GM12878 (cell line): ENCODE data around the gene FYB1. TPM values are rescaled to one million over a fixed set of nuclear protein-coding genes. Genes with fewer than 3 reads are reported as not detected.

Experiments
- ATAC-seq: fragments of 200-7000 bp; cut with Tn5 transposase; 3 replicates; pipeline ENCODE4 v1.9.1; 2020; ENCODE audit warnings: mild to moderate bottlenecking, moderate library complexity
- BruUV-seq: library from RNA; stranded (reverse); fragments of 400-500 nt; replicated peaks from 2 replicates; lab custom pipeline; 2021; lab: Mats Ljungman, UMichigan
- CTCF ChIA-PET: fragments of 300-600 bp; sonication (Branson Sonifier 250); formaldehyde crosslinking; extraction: SDS; loops from one replicate; lab custom pipeline; 2021; ENCODE audit warnings: inconsistent platforms; lab: Yijun Ruan, JAX
- POLR2A ChIA-PET: fragments of 350-600 bp; formaldehyde crosslinking; extraction: SDS; loops from one replicate; lab custom pipeline; 2021; ENCODE audit warnings: inconsistent platforms; lab: Charles Lee
- RAD21 ChIA-PET: fragments of 300-600 bp; sonication (Branson Sonifier 250); formaldehyde crosslinking; loops from one replicate; lab custom pipeline; 2023; ENCODE audit warnings: antibody characterized with exemption; ENCODE audit not compliant: unreplicated experiment; lab: Charles Lee
- SMC1A ChIA-PET: fragments of 300-600 bp; sonication (Branson Sonifier 250); formaldehyde crosslinking; loops from one replicate; lab custom pipeline; 2023; ENCODE audit not compliant: unreplicated experiment, uncharacterized antibody; lab: Charles Lee
- DNase-seq: peaks from one replicate; pipeline ENCODE4 v3.0.0-alpha.2; 2011; ENCODE audit warnings: low read depth, low spot score
- FAIRE-seq: peaks from 3 replicates; lab custom pipeline; 2011; peaks lifted over from hg19 to GRCh38; lab: Jason Lieb, UNC
- H2AFZ ChIP-seq: 2 replicates; pipeline ENCODE4 v1.6.0; 2011; ENCODE audit warnings: low read depth, low read length, control low read depth; ENCODE audit not compliant: control insufficient read depth
- H3K27ac ChIP-seq: 2 replicates; pipeline ENCODE4 v1.5.1; 2011; ENCODE audit warnings: control low read depth; ENCODE audit not compliant: control insufficient read depth, insufficient read depth
- H3K27me3 ChIP-seq, 2 experiments: replicated peaks in 1 of 2; 2 replicates each; pipeline versions ENCODE4 v1.6.0 to v1.6.1; 2011; ENCODE audit warnings: low read length in 1 of 2; ENCODE audit not compliant: control insufficient read depth in 2 of 2, insufficient read depth in 2 of 2
- H3K36me3 ChIP-seq, 2 experiments: 2 replicates each; pipeline ENCODE4 v1.5.1; 2011; ENCODE audit warnings: low read length in 1 of 2; ENCODE audit not compliant: control insufficient read depth in 2 of 2, insufficient read depth in 2 of 2
- H3K4me1 ChIP-seq: 2 replicates; pipeline ENCODE4 v1.6.1; 2011; ENCODE audit warnings: mild to moderate bottlenecking, low read length, moderate library complexity, mixed read lengths; ENCODE audit not compliant: control insufficient read depth, insufficient read depth
- H3K4me2 ChIP-seq: 2 replicates; pipeline ENCODE4 v1.6.0; 2011; ENCODE audit warnings: control low read depth; ENCODE audit not compliant: control insufficient read depth, insufficient read depth
- H3K4me3 ChIP-seq: fragments of 200-600 bp; sonication (generic); 2 replicates; pipeline ENCODE4 v1.5.1; 2016
- H3K79me2 ChIP-seq: 2 replicates; pipeline ENCODE4 v1.6.0; 2011; ENCODE audit warnings: low read length; ENCODE audit not compliant: control insufficient read depth, insufficient read depth
- H3K9ac ChIP-seq: 2 replicates; pipeline ENCODE4 v1.8.0; 2011; ENCODE audit warnings: low read length, control low read depth, mixed read lengths; ENCODE audit not compliant: control insufficient read depth, insufficient read depth
- H3K9me3 ChIP-seq: replicated peaks from 3 replicates; pipeline ENCODE4 v1.5.1; 2011; ENCODE audit warnings: mild to moderate bottlenecking, low read length; ENCODE audit not compliant: control insufficient read depth, insufficient read depth
- H4K20me1 ChIP-seq: 2 replicates; pipeline ENCODE4 v1.6.0; 2011; ENCODE audit not compliant: control insufficient read depth, insufficient read depth
- CHD4 ChIP-seq: fragments of 200-600 bp; sonication (generic); IDR thresholded peaks from 2 replicates; pipeline ENCODE4 v1.6.1; 2016; ENCODE audit warnings: mild to moderate bottlenecking
- ETV6 ChIP-seq, 2 experiments: fragments of 450-650 bp in 1 of 2; IDR thresholded peaks in 1 of 2; conservative IDR thresholded peaks in 1 of 2; 2 replicates each; pipeline ENCODE4 v1.6.1; 2014; ENCODE audit warnings: antibody characterized with exemption in 1 of 2, borderline replicate concordance in 1 of 2, low read depth in 1 of 2, mild to moderate bottlenecking in 1 of 2, moderate library complexity in 1 of 2
- FOS ChIP-seq: IDR thresholded peaks from 3 replicates; pipeline ENCODE4 v1.6.1; 2011; ENCODE audit warnings: borderline replicate concordance; ENCODE audit not compliant: insufficient read length; ENCODE audit errors: extremely low read depth
- FOXK2 ChIP-seq: fragments of 450-650 bp; IDR thresholded peaks from 2 replicates; pipeline ENCODE4 v1.6.1; 2017; ENCODE audit warnings: mild to moderate bottlenecking, moderate library complexity
- KLF5 ChIP-seq: fragments of 450-650 bp; IDR thresholded peaks from 2 replicates; pipeline ENCODE4 v1.6.1; 2014; ENCODE audit warnings: mild to moderate bottlenecking; ENCODE audit not compliant: partially characterized antibody
- NFXL1 ChIP-seq: fragments of 450-650 bp; IDR thresholded peaks from 2 replicates; pipeline ENCODE4 v1.6.1; 2017; ENCODE audit warnings: antibody characterized with exemption, mild to moderate bottlenecking, borderline replicate concordance
- NR2F1 ChIP-seq: fragments of 450-650 bp; conservative IDR thresholded peaks from 2 replicates; pipeline ENCODE4 v1.6.1; 2017; ENCODE audit warnings: mild to moderate bottlenecking
- SMC3 ChIP-seq: IDR thresholded peaks from 2 replicates; pipeline ENCODE4 v1.6.1; 2011; ENCODE audit warnings: low read length, improper control_type of control experiment, borderline replicate concordance
- ZNF384 ChIP-seq: IDR thresholded peaks from 2 replicates; pipeline ENCODE4 v1.6.1; 2012; ENCODE audit warnings: low read depth, mild to moderate bottlenecking, low read length, improper control_type of control experiment, borderline replicate concordance
- WGBS: methylation state at CpG from one replicate; pipeline ENCODE4 v1.1.6; 2016; ENCODE audit warnings: low lambda C conversion rate; ENCODE audit not compliant: insufficient replicate concordance, insufficient coverage; ENCODE audit errors: missing lambda C conversion rate; 5-methylcytosine and 5-hydroxymethylcytosine counted together
- in situ Hi-C: fragments of 300-500 bp; cut with MboI; formaldehyde crosslinking; loops from 9 replicates; pipeline ENCODE4 v1.14.3; 2018; ENCODE audit warnings: mixed read lengths
- intact Hi-C: fragments of 100-400 bp; cut with micrococcal nuclease; formaldehyde crosslinking; loops from one replicate; pipeline ENCODE4 v1.14.2; 2022; ENCODE audit not compliant: unreplicated experiment
- polyA plus RNA-seq, 11 experiments: library from polyadenylated mRNA; depleted of rRNA in 4 of 11; unstranded in 6 of 11; stranded (reverse) in 5 of 11; fragments of >200 nt; fragmentation: Nextera tagmentation in 4 of 11; fragmentation: Illumina TruSeq in 1 of 11; extraction: Ambion mirVana in 4 of 11; extraction: Trizol in 1 of 11; gene quantifications; 1 replicate in 1 of 11; 2 replicates in 10 of 11; pipeline versions ENCODE4 v1.2.1 to v1.2.3, GENCODE V29; 2011 to 2016; ENCODE audit warnings: inconsistent platforms in 2 of 11, missing spikeins in 2 of 11, low read depth in 1 of 11
- total RNA-seq, 4 experiments: library from RNA; depleted of rRNA in 3 of 4; stranded (reverse); fragments of >200 nt in 3 of 4; fragmentation: Illumina TruSeq in 1 of 4; extraction: Trizol in 1 of 4; gene quantifications; 2 replicates each; pipeline versions ENCODE4 v1.2.1 to v1.2.3, GENCODE V29; 2013 to 2021
- TF ChIP-seq, protein P1 (sequence below): fragments of 150-350 bp; IDR thresholded peaks from 2 replicates; pipeline ENCODE4 v1.6.1; 2016; ENCODE audit warnings: low read depth, low read length
- TF ChIP-seq, protein P2 (sequence below): fragments of 450-650 bp; IDR thresholded peaks from 2 replicates; pipeline ENCODE4 v1.6.1; 2017; ENCODE audit warnings: mild to moderate bottlenecking, moderate library complexity
- TF ChIP-seq, protein P3 (sequence below): fragments of 450-650 bp; IDR thresholded peaks from 2 replicates; pipeline ENCODE4 v1.6.1; 2017; ENCODE audit warnings: low read depth, mild to moderate bottlenecking, moderate library complexity
- TF ChIP-seq, protein P4 (sequence below): IDR thresholded peaks from 2 replicates; pipeline ENCODE4 v1.6.1; 2012; ENCODE audit warnings: low read depth, low read length, improper control_type of control experiment

FYB1 gene
- total and polyA plus RNA-seq, 10 of the 15 experiments (the other 5 are each of a cell fraction or from before 2014, with no cell fraction given): 0.06 to 4.3 (median 0.25) TPM; not detected in 2

DNA sequence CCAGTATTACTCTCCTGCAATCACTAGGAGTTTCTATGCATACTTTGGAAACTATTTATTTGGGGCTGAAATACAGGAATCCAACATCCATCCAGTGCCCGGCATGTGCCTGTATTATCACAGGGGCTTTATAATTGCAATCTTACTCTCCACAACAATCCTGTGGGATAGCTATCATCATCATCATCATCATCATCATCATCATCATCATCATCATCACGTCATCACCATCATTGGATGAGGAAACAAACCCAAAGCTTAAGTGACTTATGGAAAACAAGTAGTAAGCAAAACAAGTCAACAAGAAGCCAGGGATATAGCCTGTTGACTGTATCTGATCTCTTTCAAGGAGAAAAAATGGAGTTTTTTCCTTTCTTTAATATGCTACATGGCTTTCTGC, 47.8 kb upstream of the FYB1 start:
- Histone ChIP-seq H3K4me2 (no peak overlapping the region), H4K20me1 (no peaks in the 10 kb centered on the region), H2AFZ (no peak overlapping the region), H3K4me3 (no peak overlapping the region), H3K9ac (no peak overlapping the region), H3K9me3 (no peaks in the 10 kb centered on the region; the same call in 2 of the 3 replicates), H3K27ac (no peak overlapping the region), H3K79me2 (no peaks in the 10 kb centered on the region; the same call in none of the 2 replicates), H3K36me3 (no peaks in the 10 kb centered on the region), H3K27me3 (no peaks in the 10 kb centered on the region), H3K4me1 (0 out of 2 replicates have a peak, but pooled peaks cover 2% of the 10 kb centered on the region)
- WGBS: 89% methylated on average over 2 of the region's 2 CpGs
- ChIA-PET POLR2A (interaction anchor here (1.1 to 1.8 kb wide), 2 partner anchors 15 to 38 kb away, joined by 3 to 7 read pairs; no protein-coding TSS in a partner anchor), SMC1A (interaction anchor here (0.7 to 4.8 kb wide), 5 partner anchors 12 to 54 kb away, joined by 3 to 50 read pairs (median 11); no protein-coding TSS in a partner anchor), CTCF (interaction anchor here (1.2 to 2.1 kb wide), 3 partner anchors 10 to 50 kb away, joined by 3 to 5 read pairs (median 5); no protein-coding TSS in a partner anchor), RAD21 (interaction anchor here (1.5 kb wide), 1 partner anchor 15 kb away, joined by 4 read pairs; no protein-coding TSS in a partner anchor)
- ATAC-seq (no peak), FAIRE-seq (no peak), DNase-seq (no peak)
- intact Hi-C loops: no loop called here
- in situ Hi-C loops: no loop called here
- BruUV-seq: no TSS peak
- TF ChIP-seq KLF5 (no peak), NFXL1 (no peak), NR2F1 (no peak), CHD4 (no peak), ZNF384 (no peak), FOS (no peak), SMC3 (no peak), FOXK2 (no peak), ETV6 (conservative IDR thresholded peaks at IDR 0.05 in 1 of 2, IDR thresholded peaks at IDR 0.05 in 1 of 2; ENCODE audit: borderline replicate concordance in 1 of 2, low read depth in 1 of 2) (no peak)
- TF ChIP-seq, protein P1, sequence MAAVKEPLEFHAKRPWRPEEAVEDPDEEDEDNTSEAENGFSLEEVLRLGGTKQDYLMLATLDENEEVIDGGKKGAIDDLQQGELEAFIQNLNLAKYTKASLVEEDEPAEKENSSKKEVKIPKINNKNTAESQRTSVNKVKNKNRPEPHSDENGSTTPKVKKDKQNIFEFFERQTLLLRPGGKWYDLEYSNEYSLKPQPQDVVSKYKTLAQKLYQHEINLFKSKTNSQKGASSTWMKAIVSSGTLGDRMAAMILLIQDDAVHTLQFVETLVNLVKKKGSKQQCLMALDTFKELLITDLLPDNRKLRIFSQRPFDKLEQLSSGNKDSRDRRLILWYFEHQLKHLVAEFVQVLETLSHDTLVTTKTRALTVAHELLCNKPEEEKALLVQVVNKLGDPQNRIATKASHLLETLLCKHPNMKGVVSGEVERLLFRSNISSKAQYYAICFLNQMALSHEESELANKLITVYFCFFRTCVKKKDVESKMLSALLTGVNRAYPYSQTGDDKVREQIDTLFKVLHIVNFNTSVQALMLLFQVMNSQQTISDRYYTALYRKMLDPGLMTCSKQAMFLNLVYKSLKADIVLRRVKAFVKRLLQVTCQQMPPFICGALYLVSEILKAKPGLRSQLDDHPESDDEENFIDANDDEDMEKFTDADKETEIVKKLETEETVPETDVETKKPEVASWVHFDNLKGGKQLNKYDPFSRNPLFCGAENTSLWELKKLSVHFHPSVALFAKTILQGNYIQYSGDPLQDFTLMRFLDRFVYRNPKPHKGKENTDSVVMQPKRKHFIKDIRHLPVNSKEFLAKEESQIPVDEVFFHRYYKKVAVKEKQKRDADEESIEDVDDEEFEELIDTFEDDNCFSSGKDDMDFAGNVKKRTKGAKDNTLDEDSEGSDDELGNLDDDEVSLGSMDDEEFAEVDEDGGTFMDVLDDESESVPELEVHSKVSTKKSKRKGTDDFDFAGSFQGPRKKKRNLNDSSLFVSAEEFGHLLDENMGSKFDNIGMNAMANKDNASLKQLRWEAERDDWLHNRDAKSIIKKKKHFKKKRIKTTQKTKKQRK: no peak
- TF ChIP-seq, protein P2, sequence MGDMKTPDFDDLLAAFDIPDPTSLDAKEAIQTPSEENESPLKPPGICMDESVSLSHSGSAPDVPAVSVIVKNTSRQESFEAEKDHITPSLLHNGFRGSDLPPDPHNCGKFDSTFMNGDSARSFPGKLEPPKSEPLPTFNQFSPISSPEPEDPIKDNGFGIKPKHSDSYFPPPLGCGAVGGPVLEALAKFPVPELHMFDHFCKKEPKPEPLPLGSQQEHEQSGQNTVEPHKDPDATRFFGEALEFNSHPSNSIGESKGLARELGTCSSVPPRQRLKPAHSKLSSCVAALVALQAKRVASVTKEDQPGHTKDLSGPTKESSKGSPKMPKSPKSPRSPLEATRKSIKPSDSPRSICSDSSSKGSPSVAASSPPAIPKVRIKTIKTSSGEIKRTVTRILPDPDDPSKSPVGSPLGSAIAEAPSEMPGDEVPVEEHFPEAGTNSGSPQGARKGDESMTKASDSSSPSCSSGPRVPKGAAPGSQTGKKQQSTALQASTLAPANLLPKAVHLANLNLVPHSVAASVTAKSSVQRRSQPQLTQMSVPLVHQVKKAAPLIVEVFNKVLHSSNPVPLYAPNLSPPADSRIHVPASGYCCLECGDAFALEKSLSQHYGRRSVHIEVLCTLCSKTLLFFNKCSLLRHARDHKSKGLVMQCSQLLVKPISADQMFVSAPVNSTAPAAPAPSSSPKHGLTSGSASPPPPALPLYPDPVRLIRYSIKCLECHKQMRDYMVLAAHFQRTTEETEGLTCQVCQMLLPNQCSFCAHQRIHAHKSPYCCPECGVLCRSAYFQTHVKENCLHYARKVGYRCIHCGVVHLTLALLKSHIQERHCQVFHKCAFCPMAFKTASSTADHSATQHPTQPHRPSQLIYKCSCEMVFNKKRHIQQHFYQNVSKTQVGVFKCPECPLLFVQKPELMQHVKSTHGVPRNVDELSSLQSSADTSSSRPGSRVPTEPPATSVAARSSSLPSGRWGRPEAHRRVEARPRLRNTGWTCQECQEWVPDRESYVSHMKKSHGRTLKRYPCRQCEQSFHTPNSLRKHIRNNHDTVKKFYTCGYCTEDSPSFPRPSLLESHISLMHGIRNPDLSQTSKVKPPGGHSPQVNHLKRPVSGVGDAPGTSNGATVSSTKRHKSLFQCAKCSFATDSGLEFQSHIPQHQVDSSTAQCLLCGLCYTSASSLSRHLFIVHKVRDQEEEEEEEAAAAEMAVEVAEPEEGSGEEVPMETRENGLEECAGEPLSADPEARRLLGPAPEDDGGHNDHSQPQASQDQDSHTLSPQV: no peak
- TF ChIP-seq, protein P3, sequence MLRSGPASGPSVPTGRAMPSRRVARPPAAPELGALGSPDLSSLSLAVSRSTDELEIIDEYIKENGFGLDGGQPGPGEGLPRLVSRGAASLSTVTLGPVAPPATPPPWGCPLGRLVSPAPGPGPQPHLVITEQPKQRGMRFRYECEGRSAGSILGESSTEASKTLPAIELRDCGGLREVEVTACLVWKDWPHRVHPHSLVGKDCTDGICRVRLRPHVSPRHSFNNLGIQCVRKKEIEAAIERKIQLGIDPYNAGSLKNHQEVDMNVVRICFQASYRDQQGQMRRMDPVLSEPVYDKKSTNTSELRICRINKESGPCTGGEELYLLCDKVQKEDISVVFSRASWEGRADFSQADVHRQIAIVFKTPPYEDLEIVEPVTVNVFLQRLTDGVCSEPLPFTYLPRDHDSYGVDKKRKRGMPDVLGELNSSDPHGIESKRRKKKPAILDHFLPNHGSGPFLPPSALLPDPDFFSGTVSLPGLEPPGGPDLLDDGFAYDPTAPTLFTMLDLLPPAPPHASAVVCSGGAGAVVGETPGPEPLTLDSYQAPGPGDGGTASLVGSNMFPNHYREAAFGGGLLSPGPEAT: no peak
- TF ChIP-seq, protein P4, sequence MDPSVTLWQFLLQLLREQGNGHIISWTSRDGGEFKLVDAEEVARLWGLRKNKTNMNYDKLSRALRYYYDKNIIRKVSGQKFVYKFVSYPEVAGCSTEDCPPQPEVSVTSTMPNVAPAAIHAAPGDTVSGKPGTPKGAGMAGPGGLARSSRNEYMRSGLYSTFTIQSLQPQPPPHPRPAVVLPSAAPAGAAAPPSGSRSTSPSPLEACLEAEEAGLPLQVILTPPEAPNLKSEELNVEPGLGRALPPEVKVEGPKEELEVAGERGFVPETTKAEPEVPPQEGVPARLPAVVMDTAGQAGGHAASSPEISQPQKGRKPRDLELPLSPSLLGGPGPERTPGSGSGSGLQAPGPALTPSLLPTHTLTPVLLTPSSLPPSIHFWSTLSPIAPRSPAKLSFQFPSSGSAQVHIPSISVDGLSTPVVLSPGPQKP: no peak
